GM18517 (cell line): ENCODE data around the gene CXCR5.

Experiments
- ATAC-seq: cut with Tn5 transposase; IDR thresholded peaks from one replicate; pipeline ENCODE4 v1.9.1; 2021; ENCODE audit warnings: mild to moderate bottlenecking, moderate library complexity; ENCODE audit not compliant: unreplicated experiment

CXCR5 gene

GRCh38 chr11:118873804-118874203, 9.9 kb upstream of the CXCR5 start:
- ATAC-seq: no peak

GRCh38 chr11:118876286-118876685, 7.4 kb upstream of the CXCR5 start:
- ATAC-seq: no peak

GRCh38 chr11:118877487-118878162, 6.1 kb upstream of the CXCR5 start:
- ATAC-seq: no peak

GRCh38 chr11:118878163-118878563, 5.5 kb upstream of the CXCR5 start:
- ATAC-seq: no peak

GRCh38 chr11:118881228-118881627, 2.5 kb upstream of the CXCR5 start:
- ATAC-seq: no peak

- no peak for ATAC-seq
Observed at GRCh38 chr11:118882491-118882890, 1.2 kb upstream of the CXCR5 start.

- ATAC-seq: no peak
Observed at GRCh38 chr11:118883004-118883367, 706 bp upstream of the CXCR5 start.

GRCh38 chr11:118884875-118885274, 1.2 kb downstream of the CXCR5 start:
- no peak for ATAC-seq

GRCh38 chr11:118885319-118885718, 1.6 kb downstream of the CXCR5 start:
- no peak for ATAC-seq

GRCh38 chr11:118885831-118886565, 2.3 kb downstream of the CXCR5 start:
- ATAC-seq: no peak

- no peak for ATAC-seq
Observed at GRCh38 chr11:118886681-118887111, 3.0 kb downstream of the CXCR5 start.

- no peak for ATAC-seq
Observed at GRCh38 chr11:118887206-118887605, 3.5 kb downstream of the CXCR5 start.

- ATAC-seq: no peak
Observed at GRCh38 chr11:118888398-118888797, 4.7 kb downstream of the CXCR5 start.

GRCh38 chr11:118889797-118890196, 6.1 kb downstream of the CXCR5 start:
- ATAC-seq: no peak

GRCh38 chr11:118892514-118892913, 8.8 kb downstream of the CXCR5 start:
- ATAC-seq: no peak

- ATAC-seq: no peak
Observed at GRCh38 chr11:118892964-118893363, 9.3 kb downstream of the CXCR5 start.

- ATAC-seq: no peak
Observed at GRCh38 chr11:118893662-118894061, 10.0 kb downstream of the CXCR5 start.

- no peak for ATAC-seq
Observed at GRCh38 chr11:118894192-118894591, 10.5 kb downstream of the CXCR5 start.

- ATAC-seq: no peak
Observed at GRCh38 chr11:118895093-118896039, 11.7 kb downstream of the CXCR5 start.

- ATAC-seq: no peak
Observed at GRCh38 chr11:118896472-118896913, 12.8 kb downstream of the CXCR5 start.

GRCh38 chr11:118896921-118897591, 13.4 kb downstream of the CXCR5 start:
- no peak for ATAC-seq
